PC-9 (cell line): ENCODE data around the gene FLNB.

ENCODE experiments used
- CTCF ChIP-seq: fragments of 200-600 bp; sonication (generic); conservative IDR thresholded peaks from 2 replicates; pipeline ENCODE4 v1.6.1; 2017; ENCODE audit warnings: mixed run types, antibody characterized with exemption, mild to moderate bottlenecking, moderate library complexity
- EZH2 ChIP-seq: fragments of 200-600 bp; sonication (generic); IDR thresholded peaks from 2 replicates; pipeline ENCODE4 v1.8.0; 2017; ENCODE audit warnings: antibody characterized with exemption, low read depth

- no peak for TF ChIP-seq CTCF
- no peak for TF ChIP-seq EZH2
Measured at GRCh38 chr3:58173029-58173668, 164.9 kb downstream of the FLNB start.
